ENCODE measurements around the gene YTHDF1.
A peak's percentile ranks its signal among the peaks of the same experiment; 100 is the strongest.
"Not testable (repeated sequence)": the region's sequence is repeated elsewhere in the genome, so short reads cannot be mapped to it uniquely, and the experiment has no call there.

The YTHDF1 gene

DNA sequence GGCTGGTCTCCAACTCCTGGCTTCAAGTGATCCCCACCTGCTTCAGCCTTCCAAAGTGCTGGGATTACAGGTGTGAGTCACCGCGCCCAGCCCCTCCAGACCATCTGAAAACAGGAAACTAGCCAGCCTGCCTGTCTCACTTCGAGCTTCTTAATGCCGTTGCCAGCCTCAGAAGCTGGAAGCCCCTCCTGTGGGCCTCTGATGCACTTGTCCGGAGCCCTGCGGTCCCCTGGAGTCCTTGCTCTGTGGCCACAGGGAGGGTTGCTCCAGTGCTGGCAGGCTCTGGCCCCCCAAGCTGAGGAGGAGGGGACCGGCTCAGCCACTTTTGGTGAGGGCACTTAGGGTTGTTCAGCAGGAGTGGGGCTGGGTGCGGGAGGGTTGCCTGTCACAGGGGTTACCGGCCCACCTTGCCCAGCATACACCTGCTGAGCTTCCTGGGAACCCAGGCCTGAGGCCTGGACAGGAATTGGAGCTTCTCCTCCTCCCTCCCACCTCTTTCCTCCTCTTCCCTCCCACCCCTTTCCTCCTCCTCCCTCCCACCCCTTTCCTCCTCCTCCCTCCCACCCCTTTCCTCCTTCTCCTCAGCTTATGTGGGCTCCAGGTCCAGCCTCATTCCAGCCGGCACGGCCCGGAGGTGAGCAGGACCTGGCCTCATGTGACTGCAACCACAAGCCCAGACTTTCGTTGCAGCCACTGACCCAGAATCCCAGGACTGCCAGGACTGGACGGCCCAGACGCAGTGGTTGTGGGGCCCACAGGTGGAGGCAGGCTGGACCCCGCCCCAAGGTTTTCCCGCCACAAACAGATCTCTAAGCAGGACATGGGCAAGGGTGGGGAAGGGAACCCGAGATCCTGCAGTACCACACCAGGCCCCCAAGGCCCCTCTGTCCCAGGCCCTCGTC lies 10.4 kb upstream of the YTHDF1 start:
- no peak for DNase-seq (ENCODE audit: low spot score)

DNA sequence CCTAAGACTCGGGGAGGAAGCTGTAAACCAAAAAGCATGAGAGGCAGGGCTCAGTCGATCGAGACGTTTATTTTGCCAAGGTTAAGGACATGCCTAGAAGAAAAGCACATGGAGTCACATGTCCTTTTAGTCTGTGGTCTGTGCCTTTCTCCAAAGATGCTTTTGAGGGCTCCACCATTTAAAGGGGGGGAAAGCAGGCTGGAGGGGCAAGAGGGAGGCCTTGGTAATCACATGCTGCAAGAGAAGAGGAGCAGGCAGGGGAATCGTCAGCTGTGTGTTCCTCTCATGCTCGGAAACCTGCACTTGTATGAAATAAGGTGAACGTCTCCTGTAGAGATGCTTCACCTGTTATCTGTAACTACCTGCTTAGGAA lies 9.1 kb upstream of the YTHDF1 start:
- DNase-seq (ENCODE audit: low spot score): no peak

DNA sequence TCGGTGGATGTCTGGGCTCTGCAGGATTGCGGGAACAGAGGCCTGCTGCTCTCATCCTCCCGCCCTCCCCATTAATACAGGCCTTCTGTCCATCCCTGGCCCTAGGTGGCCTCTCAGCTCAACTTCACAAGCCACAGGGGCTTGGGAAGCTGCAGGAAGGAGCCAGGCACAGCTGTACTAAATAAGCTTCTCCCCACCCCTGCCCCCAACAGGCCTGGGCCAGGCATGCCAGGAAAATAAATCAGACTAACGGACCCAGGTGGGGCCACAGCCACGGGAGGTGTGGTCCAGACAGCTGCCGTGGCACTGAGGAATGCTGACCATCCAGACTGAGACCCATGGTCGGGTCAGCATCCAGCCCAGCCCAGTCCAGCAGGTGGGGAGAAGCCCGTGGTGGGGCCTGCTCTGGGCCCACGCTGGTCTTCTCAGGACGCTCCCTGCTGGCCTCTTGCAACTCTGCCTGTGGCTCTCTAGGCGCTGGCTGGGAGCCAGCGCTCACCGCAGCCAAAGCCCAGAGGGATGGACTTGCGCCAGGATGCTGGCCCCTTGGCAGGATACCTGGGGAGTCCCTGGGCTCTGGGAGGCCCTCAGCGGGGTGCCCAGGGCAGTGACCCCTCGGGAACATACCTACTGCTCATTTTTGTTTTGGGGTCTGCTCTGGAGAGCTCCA lies 8.6 kb upstream of the YTHDF1 start:
- no peak for DNase-seq (ENCODE audit: low spot score)

DNA sequence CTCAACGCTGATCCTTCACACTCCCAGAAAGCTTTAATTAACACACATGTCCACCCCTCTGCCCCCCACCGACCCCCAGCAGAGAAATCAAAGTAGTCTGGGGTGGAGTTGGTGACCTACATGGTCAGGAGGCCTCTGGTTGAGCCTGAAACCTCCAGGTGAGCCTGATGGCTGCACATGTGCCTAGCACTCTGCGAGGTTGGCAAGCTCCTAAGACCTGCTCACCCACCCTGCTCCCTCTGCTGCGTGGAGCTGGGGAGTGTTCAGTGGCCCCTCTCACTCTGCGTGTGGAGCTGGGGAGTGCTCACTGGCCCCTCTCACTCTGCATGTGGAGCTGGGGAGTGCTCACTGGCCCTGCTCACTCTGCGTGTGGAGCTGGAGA lies 7.9 kb upstream of the YTHDF1 start:
- DNase-seq (ENCODE audit: low spot score): no peak

DNA sequence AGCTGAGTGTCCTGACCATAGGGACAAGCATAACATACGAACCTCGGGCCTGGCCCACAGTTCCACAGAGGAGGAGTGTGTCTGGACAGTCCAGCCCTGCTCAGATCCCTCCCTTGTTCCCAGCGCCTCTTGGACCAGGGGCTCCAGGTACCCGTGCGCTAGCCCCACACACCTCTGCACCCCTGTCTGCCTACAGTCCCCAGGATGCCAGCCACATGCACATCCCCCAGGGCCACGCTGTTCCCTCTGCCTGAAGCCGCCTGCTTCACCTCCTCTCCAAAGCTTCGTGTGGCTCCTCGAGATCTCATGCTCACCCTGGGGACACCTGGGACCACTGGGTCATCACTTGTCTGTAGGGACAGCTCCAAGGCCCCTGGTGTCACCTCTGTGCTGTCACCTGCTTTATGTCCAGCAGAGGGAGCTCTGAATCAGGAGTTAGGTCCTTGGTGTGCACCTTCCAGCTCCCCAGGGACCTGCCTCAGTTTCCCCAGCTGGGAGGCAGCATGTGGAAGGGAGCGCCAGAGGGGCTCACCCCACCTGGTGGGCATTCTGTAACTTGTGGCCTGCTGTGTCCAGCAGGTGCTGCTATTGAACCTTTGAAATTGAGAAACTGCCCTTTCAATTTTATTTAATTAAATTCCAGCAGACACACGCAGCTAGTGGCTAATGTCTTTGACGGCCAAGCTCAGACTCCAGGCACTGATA lies 7.3 kb upstream of the YTHDF1 start:
- peak; percentile 59 for DNase-seq (ENCODE audit: low spot score)

DNA sequence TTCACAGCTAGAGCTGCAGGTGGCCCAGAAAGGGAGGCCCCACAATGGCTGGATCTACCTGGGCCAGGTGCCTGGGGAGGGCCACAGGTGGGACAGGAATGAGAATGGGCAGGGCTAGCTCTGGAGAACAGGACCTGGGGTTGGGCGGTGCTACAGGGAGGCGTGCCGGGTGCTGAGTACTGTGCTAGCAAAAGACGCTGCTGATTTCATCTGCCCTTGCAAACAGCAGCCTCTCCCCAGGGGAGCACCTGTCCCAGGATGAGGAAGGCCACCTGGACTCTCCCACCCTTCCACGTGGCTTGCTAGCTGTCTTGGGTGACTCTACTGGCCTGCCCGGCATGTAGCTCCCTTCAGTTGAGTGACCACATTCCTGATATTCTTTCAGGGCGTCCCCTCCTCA lies 6.6 kb upstream of the YTHDF1 start:
- DNase-seq (ENCODE audit: low spot score): no peak

DNA sequence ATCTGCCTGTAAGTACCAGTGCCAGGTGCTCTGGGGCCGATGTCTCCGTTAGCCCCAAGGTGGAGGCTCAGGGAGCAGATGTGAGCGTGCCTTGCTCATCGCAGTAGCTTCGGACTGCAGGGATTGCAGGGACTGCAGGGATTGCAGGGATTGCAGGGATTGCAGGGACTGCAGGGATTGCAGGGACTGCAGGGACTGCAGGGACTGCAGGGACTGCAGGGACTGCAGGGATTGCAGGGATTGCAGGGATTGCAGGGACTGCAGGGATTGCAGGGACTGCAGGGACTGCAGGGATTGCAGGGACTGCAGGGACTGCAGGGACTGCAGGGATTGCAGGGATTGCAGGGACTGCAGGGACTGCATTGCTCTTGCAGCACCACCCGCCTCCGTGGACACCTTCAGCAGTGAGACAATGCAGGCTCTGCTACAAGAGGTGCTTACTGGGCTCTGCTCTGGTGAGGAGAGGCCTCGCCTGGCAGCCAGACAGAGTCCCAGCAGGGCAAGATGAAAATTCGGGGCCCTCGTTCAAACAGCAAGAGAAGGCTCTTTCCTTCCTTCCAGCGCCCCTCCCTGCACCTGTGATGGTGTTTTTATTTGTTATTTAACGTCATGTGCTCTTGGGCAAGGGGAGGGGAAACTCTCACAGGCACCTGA lies 5.6 kb upstream of the YTHDF1 start:
- DNase-seq (ENCODE audit: low spot score): not testable (repeated sequence)

DNA sequence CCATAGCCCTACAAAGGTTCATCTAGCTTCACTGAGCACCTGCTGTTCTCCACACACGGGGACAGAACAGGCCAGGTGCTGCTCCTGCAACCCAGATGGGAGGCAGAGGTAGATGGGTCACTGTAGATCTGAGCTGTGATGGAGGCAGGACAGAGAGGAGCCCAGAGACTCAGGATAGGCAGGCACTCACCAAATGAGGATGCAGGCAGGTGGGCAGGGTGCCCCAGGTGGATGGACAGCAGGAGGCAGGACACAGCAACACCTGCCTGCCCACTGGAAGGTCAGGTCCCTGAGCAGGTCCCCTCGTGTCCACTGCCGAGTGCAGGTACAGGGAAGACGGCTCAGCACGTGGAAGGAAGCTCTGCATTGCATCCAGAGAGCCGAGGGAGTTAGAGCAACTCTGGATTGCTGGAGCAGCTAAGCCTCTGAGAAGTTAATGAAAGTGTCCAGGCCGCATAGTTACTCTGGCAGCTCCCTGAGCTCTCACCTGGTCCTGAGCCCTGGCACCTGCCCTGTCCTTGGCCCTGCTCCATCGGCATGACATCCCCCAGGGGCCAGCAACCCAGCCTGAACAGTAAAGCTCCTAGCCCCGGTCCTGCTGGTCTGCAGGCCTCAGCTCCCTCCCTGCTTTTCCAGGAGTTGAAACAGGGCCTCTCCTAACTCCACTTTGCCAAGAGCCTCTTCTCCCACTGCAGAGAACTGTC lies 4.9 kb upstream of the YTHDF1 start:
- no peak for DNase-seq (ENCODE audit: low spot score)

DNA sequence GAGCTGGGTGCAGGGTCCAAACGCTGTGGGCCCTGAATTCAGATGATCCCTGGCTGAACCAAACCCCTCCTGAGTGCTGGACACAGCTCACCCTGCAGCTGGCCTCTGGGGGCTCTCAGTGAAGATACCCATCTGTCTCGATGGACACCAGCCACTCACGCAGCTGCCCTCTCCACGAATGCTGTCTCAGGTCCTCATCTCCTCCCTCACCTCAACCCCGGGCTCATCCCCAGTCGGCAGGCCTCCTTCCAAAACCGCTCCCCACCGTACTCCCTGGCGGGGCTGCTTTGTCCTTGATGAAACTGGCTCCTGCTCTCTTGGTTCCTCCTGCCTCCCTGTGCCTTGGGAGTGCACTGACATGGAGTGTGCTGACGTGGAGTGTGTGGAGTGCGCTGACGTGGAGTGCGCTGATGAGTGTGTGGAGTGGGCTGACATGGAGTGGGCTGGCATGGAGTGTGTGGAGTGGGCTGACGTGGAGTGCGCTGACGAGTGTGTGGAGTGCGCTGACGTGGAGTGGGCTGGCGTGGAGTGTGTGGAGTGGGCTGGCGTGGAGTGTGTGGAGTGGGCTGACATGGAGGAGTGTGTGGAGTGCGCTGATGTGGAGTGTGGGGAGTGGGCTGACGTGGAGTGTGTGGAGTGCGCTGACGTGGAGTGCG lies 4.1 kb upstream of the YTHDF1 start:
- peak; percentile 34 for DNase-seq (ENCODE audit: low spot score)

DNA sequence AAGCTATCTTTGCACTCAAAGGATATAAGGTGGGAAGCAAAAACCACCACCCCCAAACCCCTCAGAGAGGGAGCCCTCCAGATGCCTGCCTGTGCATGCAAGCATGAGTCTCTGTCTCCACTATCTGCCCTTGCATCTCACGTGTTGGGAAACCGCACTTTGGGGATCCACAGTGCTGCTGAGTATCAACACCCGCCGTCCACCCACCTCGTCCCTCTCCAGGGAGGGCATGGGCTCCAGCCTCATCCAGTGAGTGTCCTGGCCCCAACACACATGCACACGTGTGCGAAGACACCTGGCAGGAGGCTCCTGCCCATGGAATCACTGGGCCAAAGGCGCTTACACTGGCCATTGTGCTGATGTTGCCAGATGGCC lies 3.5 kb upstream of the YTHDF1 start:
- no peak for DNase-seq (ENCODE audit: low spot score)

DNA sequence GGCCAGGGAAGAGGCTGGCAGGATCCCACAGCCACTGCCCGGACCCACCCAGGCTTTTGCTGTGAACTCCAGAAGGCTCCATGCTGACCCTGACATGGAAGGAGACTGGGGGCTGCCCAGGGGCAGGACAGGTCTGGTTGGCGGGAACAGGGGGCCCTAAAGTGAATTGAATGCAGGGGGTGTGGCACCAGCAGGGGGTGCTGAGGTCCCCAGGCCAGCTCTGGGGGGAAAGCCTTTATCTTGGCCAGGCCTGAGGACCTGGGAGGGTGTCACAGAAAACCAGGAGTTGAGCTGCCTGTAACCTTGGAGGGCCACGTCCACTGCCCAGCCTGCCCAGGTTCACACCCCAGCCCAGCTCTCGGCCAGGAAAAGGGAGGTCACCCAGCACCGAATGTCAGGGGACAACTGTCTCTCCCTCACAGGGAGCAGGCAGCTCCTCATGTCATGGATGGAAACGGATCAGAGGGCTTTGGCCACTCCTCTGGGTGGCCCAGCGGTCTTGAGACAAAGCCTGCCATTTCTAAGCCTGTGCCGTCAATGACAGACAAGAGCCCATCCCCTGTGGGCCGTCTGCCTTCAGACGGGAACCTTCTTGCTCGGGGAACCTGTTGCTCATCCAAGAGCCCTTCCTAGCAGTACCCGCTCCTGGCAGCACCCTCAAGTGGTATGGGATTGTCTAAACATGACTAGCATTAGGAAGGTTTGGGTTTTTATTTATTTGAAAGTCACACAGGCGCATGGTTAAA lies 2.9 kb upstream of the YTHDF1 start:
- no peak for DNase-seq (ENCODE audit: low spot score)

DNA sequence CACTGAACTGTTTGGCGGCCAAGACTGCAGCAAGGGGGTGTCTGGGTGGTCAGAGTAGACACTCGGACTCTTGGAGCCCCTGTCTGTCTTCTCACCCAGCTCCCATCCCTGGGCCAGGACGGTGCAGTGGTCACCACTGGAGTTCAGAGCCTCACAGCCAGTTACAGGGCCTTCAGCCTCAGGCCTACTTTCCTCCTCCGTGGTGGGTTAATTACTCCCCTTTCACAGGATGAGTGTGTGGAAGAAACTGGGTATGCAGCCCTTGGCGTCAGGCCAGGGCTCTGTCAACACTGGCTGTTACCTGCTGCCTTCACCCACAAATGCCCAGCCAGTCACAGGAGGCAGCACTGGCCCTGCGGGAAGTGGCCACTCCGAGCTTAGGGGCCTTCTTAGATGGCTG lies 1.8 kb upstream of the YTHDF1 start:
- no peak for DNase-seq (ENCODE audit: low spot score)

DNA sequence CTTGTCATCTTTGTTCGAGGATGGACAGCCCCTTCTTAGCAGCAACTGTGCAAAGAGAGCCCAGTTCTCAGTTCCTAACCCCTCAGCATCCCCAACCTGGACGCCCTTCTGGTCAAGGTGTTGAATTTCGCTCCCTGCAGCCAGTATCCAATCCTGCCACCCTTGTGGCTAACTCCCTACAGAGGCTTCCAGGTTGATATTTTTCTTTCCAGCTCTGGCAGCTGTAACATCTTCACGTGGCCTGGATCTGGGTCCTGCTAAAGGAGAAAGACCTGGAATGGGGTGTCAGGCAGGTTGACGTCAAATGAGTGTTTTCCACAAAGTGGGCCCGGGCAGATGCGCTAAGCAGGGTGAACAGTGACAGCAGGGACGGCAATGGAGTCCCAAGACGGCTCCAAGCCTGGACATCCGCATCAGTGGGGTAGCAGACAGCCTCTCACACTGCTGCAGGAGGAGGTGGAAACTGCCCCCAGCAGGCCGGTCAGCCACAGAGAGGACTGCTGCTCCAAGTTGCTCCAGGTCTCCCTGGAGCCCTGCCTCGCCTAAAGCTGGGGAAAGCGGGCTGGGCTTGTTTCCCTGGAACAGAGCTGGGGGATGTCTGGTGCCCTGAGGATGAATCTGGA lies 1.0 kb upstream of the YTHDF1 start:
- no peak for DNase-seq (ENCODE audit: low spot score)

DNA sequence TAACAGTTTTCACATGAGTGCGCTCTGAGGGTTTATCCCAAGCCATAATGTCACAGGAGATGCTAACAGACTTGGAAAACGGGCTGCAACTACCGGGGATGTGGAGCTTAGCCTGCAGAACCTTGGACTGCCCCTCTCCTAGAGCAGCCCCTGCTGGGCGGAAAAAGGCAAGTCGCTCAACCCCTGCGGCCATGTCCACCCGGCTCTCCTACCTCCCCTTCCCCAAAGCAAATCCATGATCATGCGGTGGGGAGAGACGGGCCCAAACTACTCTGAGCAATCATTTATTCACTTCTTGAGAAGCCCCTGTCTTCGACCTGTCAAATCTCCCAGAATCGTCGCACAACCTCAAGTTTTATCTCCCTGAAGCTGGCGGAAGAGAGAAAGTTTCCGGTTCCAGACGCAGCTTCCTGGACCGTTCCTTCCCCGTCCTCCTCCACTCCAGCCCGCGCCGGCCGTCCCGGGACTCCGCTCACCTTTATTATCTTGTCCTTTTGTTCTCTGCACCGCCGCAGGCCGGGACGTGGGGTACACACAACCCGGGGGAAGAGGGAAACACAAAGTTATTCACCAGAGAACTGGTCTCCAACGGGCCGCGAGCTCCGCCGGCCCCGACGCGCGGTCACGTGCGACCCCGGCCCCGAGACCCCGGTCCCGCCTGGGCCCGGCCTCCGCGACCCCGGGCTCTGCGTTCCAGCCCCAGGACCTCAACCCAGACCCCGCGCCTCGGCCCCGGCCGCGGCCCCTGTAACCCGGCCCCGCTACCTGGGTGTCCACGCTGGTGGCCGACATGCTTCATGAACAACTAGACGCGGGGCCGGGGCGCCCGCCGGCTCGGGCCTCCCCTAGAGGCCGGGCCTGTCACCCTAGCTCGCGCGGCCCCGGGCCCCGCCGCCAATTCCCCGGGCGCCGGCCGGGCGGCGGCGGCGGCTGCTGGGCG lies 560 bp downstream of the YTHDF1 start:
- DNase-seq (ENCODE audit: low spot score): no peak

DNA sequence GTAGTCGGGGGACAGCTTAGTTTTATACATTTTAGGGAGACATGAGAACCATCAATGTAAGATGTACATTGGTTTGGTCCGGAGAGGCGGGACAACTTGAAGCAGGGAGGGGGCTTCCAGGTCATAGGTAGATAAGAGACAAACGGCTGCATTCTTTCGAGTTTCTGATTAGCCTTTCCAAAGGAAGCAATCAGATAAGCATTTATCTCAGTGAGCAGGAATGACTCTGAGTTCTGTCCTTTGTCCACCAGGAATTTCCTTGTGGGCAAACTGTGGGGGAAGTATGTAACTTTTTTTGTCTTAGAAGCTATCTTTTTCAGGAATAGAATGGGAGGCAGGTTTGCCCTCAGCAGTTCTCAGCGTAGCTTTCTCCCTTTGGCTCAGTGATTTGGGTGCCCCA lies 1.4 kb downstream of the YTHDF1 start:
- DNase-seq (ENCODE audit: low spot score): no peak

DNA sequence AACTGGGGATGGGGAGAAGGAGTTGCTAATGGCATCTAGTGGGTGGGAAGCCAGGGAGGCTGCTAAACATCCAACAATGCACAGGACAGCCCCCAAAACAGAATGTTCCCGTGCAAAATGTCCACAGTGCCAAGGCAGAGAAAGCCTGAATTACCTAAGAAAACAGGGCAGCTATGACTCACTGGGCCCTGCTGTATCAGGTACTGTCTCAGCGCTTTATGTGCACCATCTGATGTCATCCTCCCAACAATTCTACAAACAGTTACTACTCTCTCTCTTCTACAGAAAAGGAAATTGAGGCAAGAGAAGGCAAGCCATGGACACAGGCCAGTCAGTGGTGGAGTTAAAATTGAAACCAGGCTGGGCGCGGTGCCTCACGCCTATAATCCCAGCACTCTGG lies 3.1 kb downstream of the YTHDF1 start:
- no peak for DNase-seq (ENCODE audit: low spot score)

DNA sequence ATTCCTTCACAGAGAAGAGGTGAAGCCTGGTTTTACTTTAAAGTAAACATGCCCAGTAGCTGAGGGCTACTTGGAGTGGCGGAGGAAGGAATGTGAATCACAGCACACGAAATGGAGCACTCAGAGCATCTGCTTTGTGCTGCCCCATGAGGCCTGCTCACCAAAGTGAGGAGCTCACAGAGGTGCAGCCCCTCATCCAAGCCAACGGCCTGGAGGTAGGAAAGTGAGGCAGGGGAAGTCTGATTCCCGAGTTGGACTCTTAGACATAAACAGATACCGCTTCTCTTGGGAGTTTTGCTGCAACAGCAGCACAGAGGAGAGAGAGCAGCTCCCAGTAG lies 3.6 kb downstream of the YTHDF1 start:
- no peak for DNase-seq (ENCODE audit: low spot score)

DNA sequence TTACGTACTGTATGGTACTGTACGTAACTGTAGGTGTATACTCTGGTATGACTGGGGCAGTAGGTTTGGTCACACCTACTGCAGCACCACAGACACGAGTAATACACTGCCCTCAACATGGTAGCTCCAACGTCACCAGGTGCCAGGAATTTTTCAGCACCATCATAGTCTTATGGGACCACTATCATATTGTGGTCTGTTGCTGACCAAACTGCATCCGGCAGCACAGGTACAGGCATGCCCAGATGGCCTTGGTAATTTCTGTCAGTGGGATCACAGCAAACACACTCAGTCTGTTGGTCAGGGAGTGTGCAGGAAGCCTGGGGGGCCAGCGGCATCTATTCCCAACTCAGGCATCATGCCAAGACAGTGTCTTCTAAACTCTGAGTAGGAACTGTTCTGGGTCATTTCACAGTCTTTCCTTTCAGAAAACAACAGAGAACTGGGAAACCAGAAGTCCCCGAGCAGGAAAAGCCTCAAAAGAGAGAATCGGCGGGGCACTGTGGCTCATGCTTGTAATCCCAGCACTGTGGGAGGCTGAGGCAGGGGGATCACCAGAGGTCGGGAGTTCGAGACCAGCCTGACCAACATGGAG lies 5.8 kb downstream of the YTHDF1 start:
- DNase-seq (ENCODE audit: low spot score): no peak

All from Ammon's horn (tissue), 1 donor.